Hepatocyte (in vitro differentiated cells): Measurements from ENCODE around the gene CXCL12.

Experiments
- CTCF ChIP-seq: fragments of 200-600 bp; sonication (generic); IDR thresholded peaks from 2 replicates; pipeline ENCODE4 v1.5.1; 2016; ENCODE audit warnings: antibody characterized with exemption, mild to moderate bottlenecking; ENCODE audit not compliant: poor library complexity
- EZH2 ChIP-seq: fragments of 200-600 bp; sonication (generic); IDR thresholded peaks from 2 replicates; pipeline ENCODE4 v1.6.1; 2016; ENCODE audit warnings: antibody characterized with exemption, mild to moderate bottlenecking, borderline replicate concordance

- TF ChIP-seq EZH2 (no peak), CTCF (no peak)
Observed at GRCh38 chr10:44396671-44397191, 11.8 kb upstream of the CXCL12 start.
